ENCODE results near the gene NF1. TPM values are rescaled to one million over a fixed set of nuclear protein-coding genes. Genes with fewer than 3 reads are reported as not detected.

Gene NF1
- total RNA-seq, 2 experiments from 2014 or later = 15.5 to 18.7 TPM

DNA sequence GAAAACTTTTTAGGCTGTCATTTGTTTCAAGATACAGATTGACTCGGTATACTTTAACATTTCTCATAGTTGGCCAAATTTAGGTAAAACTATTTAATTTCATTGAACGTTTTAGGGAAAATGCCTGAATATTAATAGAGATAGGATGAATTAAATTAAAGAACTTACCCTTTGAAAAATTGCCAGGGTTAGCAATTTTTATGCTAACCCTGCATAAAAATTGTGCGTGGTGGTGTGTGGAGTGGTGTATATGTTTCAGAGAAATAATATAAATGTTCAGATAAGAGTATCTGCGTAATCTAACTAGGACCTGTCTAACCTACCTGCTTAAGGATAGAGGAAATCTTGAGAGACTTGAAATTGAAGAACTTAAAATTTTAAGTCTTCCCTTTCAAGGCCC lies 21.4 kb downstream of the NF1 start:
- intact Hi-C loops (cut with DNase I, micrococcal nuclease) = no loop called here
- POLR2A ChIA-PET = no interaction called here
- H3K27ac Mint-ChIP-seq = no peak overlapping the region

DNA sequence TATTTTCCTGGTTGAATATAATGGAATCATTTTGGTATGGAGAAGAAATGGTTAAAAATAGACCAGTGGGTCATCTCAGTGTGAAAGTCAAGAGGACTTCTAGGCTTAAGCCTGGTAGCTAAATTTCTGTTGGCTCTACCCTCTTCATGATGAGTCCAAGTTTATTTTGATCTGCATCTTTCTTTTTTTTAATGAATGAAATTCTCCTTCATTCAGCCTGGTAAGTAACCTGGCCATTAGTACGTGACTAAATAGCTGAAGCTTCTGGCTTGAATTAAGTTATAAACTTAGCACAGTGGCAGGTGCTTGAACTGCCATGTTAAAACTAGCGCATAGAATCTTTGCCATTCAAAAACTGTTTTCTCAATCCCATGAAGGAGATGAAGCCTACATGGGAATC lies 28.0 kb downstream of the NF1 start:
- DNase-seq (no peak), ATAC-seq (ENCODE audit: poor library complexity) (no peak)
- Histone ChIP-seq H3K27me3 (ENCODE audit: control insufficient read depth in 1 of 2, insufficient read depth in 2 of 2, low read length in 2 of 2) (no peaks in the 10 kb centered on the region), H3K4me1 (ENCODE audit: insufficient read depth, low read length) (no peaks in the 10 kb centered on the region), H3K36me3 (ENCODE audit: insufficient read depth, low read length) (no peaks in the 10 kb centered on the region), H3K4me3 (ENCODE audit: low read length) (no peak overlapping the region), H3K9me3 (ENCODE audit: control insufficient read depth in 1 of 2, insufficient read depth in 1 of 2, low read length in 2 of 2) (no peaks in the 10 kb centered on the region), H3K27ac (ENCODE audit: low read depth in 1 of 2, low read length in 2 of 2) (no peak overlapping the region)
- Mint-ChIP-seq H3K9me3 (no peaks in the 10 kb centered on the region), H3K36me3 (ENCODE audit: low read depth) (no peaks in the 10 kb centered on the region), H3K27me3 (no peaks in the 10 kb centered on the region), H3K4me3 (no peak overlapping the region), H3K27ac (no peak overlapping the region), H3K4me1 (ENCODE audit: low read depth) (no peaks in the 10 kb centered on the region)
- POLR2A ChIA-PET = no interaction called here
- intact Hi-C loops (cut with DNase I, micrococcal nuclease) = no loop called here
- CTCF ChIA-PET = no interaction called here
- TF ChIP-seq CTCF (IDR thresholded peaks at IDR 0.05) = no peak

More for the DNA sequence above, 21.4 kb downstream of the NF1 start:
- H3K9me3 ChIP-seq (ENCODE audit: control insufficient read depth in 1 of 2, insufficient read depth in 1 of 2, low read length in 2 of 2) = no peaks in the 10 kb centered on the region
- no peak for DNase-seq
- no peak overlapping the region for H3K4me3 Mint-ChIP-seq
- no peak overlapping the region for H3K4me3 ChIP-seq (ENCODE audit: low read length)
- no peak overlapping the region for H3K27ac ChIP-seq (ENCODE audit: low read depth in 1 of 2, low read length in 2 of 2)
- no peak for TF ChIP-seq CTCF (IDR thresholded peaks at IDR 0.05)
- ATAC-seq (ENCODE audit: poor library complexity) = no peak
- H3K9me3 Mint-ChIP-seq = no peaks in the 10 kb centered on the region
- no peaks in the 10 kb centered on the region for H3K36me3 ChIP-seq (ENCODE audit: insufficient read depth, low read length)
- no peaks in the 10 kb centered on the region for H3K4me1 Mint-ChIP-seq (ENCODE audit: low read depth)
- H3K36me3 Mint-ChIP-seq (ENCODE audit: low read depth) = no peaks in the 10 kb centered on the region
- CTCF ChIA-PET = no interaction called here
- no peaks in the 10 kb centered on the region for H3K27me3 Mint-ChIP-seq
- no peaks in the 10 kb centered on the region for H3K4me1 ChIP-seq (ENCODE audit: insufficient read depth, low read length)
- no peaks in the 10 kb centered on the region for H3K27me3 ChIP-seq (ENCODE audit: control insufficient read depth in 1 of 2, insufficient read depth in 2 of 2, low read length in 2 of 2)

DNA sequence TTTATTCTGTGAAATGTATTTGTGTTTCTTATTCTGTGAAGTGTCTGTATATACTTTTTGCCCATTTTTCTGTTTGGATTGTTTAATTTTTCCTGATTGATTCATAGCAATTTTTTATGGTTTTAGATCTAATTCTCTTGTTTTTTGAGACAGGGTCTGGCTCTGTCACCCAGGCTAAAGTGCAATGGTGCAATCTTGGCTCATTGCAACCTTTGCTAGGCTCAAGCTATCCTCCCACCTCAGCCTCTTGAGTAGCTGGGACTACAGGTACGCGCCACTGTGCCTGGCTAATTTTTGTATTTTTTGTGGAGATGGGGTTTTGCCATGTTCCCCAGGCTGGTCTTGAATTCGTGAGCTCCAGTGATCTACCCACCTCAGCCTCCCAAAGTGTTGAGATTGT lies 31.5 kb downstream of the NF1 start:
- intact Hi-C loops (cut with DNase I, micrococcal nuclease) = no loop called here
- TF ChIP-seq CTCF (IDR thresholded peaks at IDR 0.05) = no peak
- Mint-ChIP-seq H3K27ac (no peak overlapping the region), H3K27me3 (no peaks in the 10 kb centered on the region), H3K36me3 (ENCODE audit: low read depth) (no peaks in the 10 kb centered on the region), H3K4me1 (ENCODE audit: low read depth) (no peaks in the 10 kb centered on the region), H3K9me3 (no peaks in the 10 kb centered on the region), H3K4me3 (no peak overlapping the region)
- no peaks in the 10 kb centered on the region for H3K36me3 ChIP-seq (ENCODE audit: insufficient read depth, low read length)
- POLR2A ChIA-PET = no interaction called here
- H3K9me3 ChIP-seq (ENCODE audit: control insufficient read depth in 1 of 2, insufficient read depth in 1 of 2, low read length in 2 of 2) = no peaks in the 10 kb centered on the region
- no peak overlapping the region for H3K4me3 ChIP-seq (ENCODE audit: low read length)
- CTCF ChIA-PET = no interaction called here
- DNase-seq (no peak), ATAC-seq (ENCODE audit: poor library complexity) (no peak)
- no peaks in the 10 kb centered on the region for H3K4me1 ChIP-seq (ENCODE audit: insufficient read depth, low read length)
- no peaks in the 10 kb centered on the region for H3K27me3 ChIP-seq (ENCODE audit: control insufficient read depth in 1 of 2, insufficient read depth in 2 of 2, low read length in 2 of 2)
- no peak overlapping the region for H3K27ac ChIP-seq (ENCODE audit: low read depth in 1 of 2, low read length in 2 of 2)

Data from CD4-positive, alpha-beta T cell (primary cell).